ENCODE results near the gene PGD.

DNA sequence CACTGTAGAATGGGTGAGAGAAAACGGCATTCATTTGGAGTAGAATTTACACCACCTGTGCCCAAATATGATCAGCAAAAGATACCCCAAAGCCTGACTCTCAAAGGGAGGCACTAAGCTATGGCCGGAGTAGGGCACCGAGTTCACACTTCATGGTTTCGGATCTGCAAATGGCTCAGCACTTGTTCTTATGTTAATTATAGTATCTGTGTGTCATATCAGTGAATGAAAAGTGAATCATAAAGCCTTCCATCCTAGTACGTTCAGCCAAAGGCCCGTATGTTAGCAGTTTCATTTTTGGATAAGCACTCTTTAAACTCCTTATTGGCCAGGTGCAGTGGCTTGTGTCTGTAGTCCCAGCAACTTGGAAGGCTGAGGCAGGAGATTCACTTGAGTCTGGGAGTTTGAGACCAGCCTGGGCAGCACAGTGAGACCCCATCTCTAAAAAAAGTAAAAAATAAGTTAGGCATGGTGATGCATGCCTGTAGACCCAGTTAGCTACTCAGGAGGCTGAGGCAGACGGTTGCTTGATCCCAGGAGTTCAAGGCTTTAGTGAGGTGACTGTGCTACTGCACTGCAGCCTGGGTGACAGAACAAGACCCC, 46.0 kb downstream of the PGD start:
- TF ChIP-seq, protein P1, sequence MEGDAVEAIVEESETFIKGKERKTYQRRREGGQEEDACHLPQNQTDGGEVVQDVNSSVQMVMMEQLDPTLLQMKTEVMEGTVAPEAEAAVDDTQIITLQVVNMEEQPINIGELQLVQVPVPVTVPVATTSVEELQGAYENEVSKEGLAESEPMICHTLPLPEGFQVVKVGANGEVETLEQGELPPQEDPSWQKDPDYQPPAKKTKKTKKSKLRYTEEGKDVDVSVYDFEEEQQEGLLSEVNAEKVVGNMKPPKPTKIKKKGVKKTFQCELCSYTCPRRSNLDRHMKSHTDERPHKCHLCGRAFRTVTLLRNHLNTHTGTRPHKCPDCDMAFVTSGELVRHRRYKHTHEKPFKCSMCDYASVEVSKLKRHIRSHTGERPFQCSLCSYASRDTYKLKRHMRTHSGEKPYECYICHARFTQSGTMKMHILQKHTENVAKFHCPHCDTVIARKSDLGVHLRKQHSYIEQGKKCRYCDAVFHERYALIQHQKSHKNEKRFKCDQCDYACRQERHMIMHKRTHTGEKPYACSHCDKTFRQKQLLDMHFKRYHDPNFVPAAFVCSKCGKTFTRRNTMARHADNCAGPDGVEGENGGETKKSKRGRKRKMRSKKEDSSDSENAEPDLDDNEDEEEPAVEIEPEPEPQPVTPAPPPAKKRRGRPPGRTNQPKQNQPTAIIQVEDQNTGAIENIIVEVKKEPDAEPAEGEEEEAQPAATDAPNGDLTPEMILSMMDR (IDR thresholded peaks at IDR 0.05; ENCODE audit: low read length) = no peak
- TF ChIP-seq EZH2 (IDR thresholded peaks at IDR 0.05; ENCODE audit: borderline replicate concordance, low read length) = no peak

Data from OCI-LY1 (cell line).